Measurements from ENCODE around the gene TP63.

Gene TP63

DNA sequence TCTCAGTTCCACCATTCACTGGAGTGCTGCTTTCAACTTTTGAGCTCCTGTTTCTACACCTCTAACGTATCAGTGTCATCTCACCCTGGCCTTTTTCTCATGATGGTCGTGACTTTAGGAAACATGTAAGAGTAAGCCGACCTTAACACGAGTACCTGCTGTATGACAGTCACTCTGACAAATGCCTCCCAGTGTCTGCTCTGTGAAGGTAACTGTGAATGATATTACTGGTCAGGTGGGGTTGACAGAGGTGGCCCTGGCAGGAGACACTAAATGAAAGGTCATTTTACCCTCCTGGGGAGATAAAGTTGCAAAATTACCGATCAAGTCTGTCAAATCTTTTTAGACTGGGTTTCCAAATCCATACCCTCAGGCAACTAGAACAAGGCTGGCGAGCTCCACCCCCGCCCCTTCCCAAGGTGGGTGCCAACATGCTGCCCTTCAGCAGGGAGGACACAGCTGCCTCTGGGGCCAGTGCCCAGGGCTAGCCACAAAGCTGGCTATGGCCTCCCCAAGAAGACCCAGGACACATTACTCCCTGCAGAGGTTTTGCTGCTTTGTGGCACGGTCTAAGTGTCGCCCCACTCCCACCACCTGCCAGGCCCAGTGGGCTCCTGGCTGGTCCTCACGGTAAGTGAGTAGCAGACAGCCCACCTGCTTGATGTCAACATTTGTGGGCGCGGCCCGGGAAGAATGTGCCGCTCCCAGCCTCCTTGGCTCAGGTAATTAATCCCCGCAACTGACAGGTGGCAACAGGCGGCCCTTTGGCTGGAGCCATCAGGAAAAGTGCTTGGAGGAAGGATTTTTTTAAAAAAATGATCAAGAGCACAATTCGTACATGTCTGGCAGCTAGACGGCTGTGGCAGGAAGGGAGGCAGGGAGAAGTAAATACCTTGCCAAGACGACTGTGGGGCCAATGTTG, 211.8 kb downstream of the TP63 start:
- in situ Hi-C loops (cut with MboI; ENCODE audit: low sequenced_read_pairs): no loop called here

DNA sequence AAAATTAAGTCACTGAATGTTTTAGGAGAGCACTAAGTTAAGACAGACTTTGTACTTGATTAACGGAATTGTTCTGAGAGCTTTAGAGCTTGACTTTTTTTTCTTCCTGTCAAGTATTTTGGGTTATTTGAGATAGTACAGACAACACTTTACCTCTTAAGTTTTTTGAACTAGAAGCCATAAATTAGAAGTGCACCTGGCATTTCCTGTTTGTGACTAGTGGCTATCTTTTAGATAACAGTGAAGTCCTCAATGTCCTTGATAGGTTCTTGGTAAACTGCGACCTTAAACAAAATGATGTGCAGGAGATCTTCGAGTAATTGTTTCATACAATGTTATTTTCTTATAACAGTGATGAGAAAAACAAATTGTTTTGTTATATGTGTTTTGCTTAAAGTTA, 213.9 kb downstream of the TP63 start:
- in situ Hi-C loops (cut with MboI; ENCODE audit: low sequenced_read_pairs): no loop called here

DNA sequence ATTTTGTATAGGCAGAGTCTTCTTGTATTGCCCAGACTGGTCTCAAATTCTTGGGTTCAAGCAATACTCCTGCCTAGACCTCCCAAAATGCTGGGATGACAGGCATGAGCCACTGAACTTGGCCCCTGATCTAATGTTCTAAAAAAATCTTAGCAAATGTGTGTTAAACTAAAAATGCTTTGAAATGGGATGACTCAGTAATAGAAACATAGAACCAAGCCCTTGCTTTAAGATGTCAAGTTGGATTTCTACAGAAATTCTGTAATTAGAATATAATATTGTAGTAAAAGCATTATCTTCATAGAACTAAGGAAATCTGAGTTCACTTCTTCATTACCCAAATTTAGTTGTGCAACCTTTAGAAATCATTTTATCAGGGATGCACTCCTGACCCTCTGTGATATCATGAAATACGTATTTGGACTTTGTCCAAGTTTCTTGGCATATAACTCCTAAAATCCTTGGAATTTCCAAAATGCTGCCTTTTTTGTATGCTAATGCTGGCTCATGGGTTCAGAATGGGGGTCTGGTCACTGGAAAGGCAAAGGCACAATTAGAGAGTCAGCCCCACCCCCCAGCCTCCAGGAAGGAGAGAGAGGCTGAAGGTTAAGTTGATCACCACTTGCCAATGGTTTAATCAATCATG, 217.3 kb downstream of the TP63 start:
- in situ Hi-C loops (cut with MboI; ENCODE audit: low sequenced_read_pairs): no loop called here

DNA sequence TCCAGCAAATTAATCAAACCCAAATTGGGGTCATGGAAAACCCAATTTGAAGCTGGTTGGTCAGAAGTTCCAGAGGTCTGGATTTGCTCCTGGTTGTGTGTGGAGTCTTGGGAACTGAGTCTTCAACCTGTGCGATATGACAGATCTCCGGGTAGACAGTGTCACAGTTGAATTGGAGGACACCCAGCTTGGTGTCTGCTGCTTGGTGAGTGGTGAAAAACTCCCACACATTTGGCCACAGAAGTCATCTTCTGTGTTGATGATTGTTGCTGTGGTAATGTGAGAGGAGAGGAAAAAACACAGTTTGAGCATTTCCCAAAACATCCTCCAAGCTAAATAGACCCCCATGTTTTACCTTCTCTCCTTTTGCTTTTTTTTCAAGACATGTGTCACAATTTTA, 218.1 kb downstream of the TP63 start:
- in situ Hi-C loops (cut with MboI; ENCODE audit: low sequenced_read_pairs): no loop called here

DNA sequence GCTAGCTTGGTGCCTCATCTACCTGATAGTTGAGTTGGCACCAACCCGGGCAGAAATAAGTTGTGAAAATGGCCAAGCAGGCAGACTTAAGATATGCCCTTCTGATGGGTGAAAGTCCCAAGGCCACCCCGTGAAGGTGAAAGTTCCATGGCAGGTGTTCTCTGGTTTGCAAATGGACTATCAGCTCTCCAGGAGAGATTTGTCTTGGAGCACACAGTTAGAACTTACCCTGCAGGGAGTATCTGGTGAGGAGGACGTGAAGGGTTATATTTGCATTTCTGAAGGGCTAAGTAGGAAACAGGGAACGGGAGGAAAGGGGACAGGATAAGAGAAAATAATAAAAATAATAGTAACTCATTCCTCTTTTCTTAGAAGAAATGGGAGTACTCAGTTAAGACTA, 220.5 kb downstream of the TP63 start:
- in situ Hi-C loops (cut with MboI; ENCODE audit: low sequenced_read_pairs): no loop called here

DNA sequence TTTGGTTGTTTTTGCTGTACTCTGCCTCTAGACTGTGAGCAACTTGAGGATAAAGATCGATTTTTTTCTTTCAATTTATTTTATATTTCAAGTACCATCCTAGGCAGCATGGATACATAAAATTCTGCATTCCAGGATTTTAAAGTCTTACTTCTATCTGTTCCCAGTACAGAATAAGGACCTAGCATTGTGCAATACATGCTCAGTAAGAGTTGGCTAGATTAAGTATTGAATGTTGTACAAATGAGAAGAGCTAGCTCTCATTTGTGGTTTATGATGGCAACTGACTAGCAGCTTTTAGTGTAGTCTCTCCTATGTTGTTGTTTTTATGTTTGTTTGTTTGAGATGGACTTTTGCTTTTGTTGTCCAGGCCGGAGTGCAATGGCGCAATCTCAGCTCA, 222.7 kb downstream of the TP63 start:
- in situ Hi-C loops (cut with MboI; ENCODE audit: low sequenced_read_pairs): no loop called here

DNA sequence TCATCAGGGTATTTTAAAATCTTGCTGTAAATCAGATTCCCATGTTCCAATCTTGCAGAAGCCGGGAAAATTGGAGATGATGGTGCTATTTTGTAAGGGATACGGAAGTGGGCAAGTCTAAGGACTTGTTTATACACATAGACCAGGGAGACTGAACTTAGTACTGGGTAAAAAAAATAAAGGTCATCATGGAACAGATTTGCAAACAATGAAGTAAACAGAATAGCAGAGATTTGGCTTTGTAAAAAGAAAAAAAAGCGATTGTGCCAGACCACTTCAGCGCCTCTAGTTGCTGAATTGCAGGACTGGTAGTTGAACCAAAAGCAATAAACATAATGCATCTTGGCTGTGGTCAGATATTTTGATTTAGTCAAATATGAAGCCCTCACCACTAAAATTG, 229.1 kb downstream of the TP63 start:
- in situ Hi-C loops (cut with MboI; ENCODE audit: low sequenced_read_pairs): no loop called here

DNA sequence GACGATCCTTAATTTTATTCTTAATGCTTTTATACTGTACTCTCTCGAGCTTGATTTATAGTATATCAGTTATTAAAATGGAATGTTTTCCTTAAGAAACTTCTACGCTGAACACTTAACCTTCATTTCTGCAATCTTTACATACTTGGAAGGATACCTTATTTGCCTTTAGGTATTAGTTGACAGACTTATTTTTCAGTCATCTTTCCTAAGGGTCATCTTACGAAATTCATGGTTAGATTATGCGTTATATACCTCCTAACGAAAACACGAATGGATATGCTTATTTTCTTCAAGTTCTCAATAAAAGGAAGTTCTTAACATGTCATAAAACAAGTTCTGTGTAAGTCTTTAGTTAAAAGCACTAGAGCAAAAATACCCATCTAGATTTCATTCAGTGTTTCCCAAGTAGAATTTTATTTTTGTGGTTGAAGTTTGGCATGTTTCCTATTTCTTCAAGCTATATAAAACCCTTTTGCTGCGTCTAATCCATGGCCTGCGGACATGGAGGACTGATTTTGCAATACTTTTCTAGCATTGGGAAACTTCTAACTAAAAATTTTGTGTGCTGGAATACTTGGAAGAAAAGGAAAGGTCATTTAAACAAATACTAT, 231.3 kb downstream of the TP63 start:
- in situ Hi-C loops (cut with MboI; ENCODE audit: low sequenced_read_pairs): no loop called here

DNA sequence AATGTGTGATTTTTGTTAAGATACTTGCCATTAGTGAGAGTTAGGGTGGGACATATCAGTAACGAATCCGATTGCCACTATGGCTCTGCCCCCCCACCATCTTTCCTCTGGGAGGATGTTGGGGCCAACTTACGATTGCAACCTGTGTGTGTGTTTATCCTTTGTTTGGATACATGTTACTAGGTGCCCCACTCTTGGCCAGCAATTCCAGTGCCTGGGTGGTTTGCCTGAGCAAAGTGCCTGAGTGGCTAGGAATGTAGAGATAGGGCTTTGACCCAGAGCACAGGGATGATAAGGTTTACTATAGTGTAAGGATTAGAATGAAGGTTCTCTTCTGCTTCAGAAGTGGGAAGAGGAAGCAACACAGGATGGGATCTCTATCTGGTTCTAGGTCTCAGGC, 231.8 kb downstream of the TP63 start:
- in situ Hi-C loops (cut with MboI; ENCODE audit: low sequenced_read_pairs): no loop called here

DNA sequence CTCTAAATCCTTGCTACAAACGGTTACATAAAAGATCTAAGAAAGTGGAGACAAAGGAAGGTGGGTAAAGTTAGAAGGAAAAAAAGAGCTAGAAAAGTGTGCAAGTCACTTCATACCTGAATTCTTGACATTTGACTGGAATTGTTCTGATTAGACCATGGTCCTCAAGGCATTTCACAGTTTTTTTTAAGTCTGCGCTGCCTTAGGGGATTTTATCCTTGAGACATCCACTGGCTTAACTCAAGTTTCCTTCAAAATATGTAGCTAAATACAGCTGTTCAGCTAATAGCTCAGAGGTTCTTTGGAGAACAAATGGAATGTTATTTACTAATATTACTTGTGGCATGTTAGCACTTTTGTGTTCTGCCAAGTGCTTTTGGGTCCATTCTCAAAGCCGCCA, 236.9 kb downstream of the TP63 start:
- in situ Hi-C loops (cut with MboI; ENCODE audit: low sequenced_read_pairs): no loop called here

DNA sequence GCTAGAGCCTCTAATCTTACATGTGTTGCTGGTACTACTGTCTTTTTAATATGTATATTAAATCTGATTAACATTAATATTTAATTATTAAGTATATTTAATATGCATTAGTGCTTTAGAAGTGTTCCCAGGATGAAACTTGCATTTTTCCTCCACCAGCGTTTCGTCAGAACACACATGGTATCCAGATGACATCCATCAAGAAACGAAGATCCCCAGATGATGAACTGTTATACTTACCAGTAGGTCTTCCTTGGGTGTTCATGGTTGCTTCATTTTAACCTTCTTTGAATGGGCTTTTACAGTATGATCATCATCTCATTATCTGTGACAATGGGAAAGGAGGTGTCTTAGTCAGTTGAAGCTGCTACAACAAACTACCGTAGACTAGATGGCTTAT, 238.0 kb downstream of the TP63 start:
- in situ Hi-C loops (cut with MboI; ENCODE audit: low sequenced_read_pairs): no loop called here

DNA sequence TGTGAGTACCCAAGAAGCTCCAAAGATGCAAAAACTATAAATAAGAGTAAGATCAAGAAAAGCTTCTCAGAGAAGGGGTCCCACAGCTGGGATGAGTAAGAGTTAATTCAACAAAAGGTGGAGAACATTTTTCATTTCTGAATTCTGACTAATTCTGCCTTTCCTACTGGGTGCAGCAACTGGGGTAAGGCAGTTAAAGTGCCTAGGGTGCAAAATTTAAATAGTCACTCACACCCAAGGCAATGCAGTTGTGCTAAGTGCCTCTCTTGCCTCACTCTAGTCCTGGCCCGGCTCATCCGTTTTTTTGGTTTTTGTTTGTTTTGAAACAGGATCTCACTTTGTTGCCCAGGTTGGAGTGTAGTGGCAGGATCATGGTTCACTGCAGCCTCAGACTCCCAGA, 240.2 kb downstream of the TP63 start:
- in situ Hi-C loops (cut with MboI; ENCODE audit: low sequenced_read_pairs): no loop called here

DNA sequence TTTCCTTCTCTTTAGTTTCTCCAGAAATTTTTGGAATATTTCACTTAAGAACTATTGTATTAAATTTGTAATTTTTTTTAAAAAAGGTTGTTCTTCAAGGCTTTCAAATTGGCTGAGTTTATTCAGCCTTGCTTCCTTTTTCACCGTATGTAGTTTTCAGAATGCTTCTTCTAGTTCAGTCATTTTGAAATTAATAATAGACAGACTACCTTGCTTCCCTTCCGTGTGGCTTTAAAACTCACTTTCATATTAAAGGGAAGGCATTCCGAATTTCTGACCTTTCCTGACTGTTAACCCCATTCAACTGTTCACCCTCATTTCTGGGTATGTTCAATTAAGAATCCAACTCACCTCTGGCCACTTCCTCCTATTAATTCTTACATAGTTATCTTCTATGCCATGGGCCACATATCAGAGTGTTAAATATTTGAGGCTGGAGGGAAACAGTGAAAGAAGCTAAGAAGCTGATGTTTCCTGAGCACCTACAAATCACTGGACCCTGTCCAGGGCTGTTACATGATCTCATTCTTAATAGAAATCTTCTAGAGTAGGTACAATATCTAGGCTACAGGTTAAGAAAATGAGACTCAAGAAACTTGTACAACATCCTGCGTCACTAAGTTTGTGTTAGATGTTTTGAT, 252.0 kb downstream of the TP63 start:
- in situ Hi-C loops (cut with MboI; ENCODE audit: low sequenced_read_pairs): no loop called here

DNA sequence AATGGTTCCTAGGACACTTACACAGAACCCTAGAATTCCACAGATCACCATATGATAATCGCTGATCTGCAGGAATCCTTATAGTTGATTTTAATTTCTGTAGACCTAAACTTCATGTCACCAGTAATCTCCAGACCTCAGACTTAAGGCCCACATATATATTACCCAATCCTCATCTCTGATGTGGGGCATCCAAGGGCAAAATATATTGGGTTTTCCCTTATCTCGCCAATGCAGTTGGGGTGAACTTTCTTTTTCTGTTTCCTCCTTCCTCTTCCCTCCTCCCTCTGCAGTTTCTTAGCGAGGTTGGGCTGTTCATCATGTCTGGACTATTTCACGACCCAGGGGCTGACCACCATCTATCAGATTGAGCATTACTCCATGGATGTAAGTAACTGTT, 259.3 kb downstream of the TP63 start:
- in situ Hi-C loops (cut with MboI; ENCODE audit: low sequenced_read_pairs): no loop called here

DNA sequence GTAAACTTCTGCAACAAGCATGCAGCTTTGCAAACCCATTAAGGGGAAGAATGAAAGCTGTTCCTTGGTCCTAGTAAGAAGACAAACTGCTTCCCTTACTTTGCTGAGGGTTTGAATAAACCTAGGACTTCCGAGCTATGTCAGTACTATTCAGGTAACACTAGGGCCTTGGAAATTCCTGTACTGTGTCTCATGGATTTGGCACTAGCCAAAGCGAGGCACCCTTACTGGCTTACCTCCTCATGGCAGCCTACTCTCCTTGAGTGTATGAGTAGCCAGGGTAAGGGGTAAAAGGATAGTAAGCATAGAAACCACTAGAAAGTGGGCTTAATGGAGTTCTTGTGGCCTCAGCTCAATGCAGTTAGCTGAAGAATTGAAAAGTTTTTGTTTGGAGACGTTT, 265.3 kb downstream of the TP63 start:
- in situ Hi-C loops (cut with MboI; ENCODE audit: low sequenced_read_pairs): no loop called here

DNA sequence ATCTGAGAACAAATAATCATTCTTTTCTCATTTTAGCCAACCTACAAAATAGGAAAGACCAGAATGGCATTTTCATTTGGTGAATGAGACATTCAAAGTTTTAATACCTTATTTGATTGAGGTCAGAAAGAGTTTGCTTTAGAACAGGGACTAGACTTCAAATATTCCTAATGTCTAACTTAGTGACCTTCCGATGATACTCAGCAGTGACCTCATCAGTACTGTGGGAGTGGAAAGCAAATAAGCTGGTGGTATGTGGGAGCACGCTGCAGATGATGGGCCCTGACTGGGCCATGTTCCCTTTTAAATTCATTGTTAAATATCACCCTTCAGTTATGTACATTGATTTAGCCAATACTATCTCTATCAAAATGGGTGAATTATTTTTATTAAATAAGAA, 266.2 kb downstream of the TP63 start:
- in situ Hi-C loops (cut with MboI; ENCODE audit: low sequenced_read_pairs): no loop called here

DNA sequence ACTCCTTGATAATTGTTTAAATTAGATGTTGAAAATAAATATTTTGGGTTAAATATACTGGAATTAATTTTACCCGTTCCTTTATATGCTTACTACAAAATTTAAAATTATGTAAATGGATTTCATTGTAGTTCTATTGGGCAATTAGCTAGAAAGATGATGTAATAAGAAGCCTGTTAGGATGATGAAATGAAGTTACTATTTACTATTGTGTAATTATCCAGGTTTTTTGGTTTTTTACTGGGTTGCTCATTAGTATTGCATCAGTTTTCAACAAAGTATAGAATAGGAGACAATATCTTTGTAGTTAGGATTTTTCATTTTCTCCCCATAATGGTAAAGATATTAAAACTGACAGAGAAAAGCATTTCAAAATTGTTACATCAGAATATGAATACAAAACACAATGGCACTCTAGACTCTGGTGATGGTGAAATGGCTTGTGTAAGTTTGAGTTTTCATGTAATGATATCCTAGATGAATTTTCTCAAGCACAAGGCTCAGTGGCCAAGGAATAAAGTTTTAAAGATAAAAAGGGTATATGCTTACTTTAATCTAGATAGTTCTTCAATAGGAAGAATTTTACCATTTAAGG, 267.5 kb downstream of the TP63 start:
- in situ Hi-C loops (cut with MboI; ENCODE audit: low sequenced_read_pairs): no loop called here

DNA sequence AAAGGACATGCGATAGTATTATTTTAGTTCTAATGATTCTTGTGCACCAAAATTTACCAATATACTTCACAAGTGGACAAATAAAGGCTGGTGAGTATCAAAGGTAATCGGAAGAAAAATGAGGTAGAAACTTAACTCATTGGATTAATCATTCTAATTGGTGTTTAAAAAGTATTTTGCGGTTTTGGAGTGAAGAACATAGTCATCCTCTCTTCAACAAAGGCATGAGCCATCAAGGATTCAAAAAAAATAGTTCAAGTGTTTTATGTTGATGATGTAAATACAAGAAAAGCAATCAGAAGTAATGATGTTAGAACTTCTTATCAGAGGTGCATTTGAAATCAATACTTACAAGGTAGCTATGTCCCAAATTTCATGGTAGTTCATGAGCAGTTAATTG, 268.0 kb downstream of the TP63 start:
- in situ Hi-C loops (cut with MboI; ENCODE audit: low sequenced_read_pairs): no loop called here

DNA sequence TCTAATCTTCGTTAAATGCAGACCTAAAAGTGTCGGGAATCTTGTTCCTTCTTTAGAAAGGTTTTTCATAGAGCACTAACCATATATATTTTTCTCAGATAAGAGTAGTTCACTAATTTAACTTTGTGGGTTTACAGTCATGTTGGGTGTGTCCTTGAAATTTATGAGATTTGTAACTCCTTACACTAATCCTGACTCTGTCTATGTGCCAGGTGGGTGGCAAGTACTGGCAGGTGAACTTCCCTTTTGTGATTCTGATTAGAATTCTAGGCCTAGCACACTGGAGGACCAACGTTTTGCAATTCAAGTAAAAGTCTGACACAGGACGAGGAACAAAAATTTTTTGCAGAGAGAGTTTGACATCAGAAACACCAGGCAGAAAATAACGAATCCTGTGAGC, 269.4 kb downstream of the TP63 start:
- in situ Hi-C loops (cut with MboI; ENCODE audit: low sequenced_read_pairs): no loop called here

DNA sequence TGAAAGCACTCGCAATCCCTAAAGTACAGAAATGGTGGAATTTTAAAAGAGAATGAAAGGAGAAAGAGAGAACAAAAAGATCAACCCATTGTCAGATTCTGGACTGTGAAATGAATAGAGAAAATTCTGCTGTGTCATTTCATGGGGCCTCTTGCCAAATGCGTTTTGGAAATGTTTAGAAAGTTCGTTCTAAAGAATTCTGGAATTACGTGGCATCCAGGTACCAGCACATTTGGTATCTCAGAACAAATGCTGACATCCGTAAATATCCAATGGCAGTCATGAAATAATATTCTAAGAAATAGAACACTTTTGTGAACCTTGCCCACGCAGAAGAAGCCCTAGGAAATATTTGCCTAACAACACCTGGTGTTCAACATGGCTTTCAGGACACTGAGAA, 270.3 kb downstream of the TP63 start:
- in situ Hi-C loops (cut with MboI; ENCODE audit: low sequenced_read_pairs): no loop called here
